ENCODE measurements around the gene EPHA6. TPM values are rescaled to one million over a fixed set of nuclear protein-coding genes. Genes with fewer than 3 reads are reported as not detected.

EPHA6 gene
- total RNA-seq, 4 donors from 2014 or later: 0.60 to 3.8 (median 3.0) TPM

DNA sequence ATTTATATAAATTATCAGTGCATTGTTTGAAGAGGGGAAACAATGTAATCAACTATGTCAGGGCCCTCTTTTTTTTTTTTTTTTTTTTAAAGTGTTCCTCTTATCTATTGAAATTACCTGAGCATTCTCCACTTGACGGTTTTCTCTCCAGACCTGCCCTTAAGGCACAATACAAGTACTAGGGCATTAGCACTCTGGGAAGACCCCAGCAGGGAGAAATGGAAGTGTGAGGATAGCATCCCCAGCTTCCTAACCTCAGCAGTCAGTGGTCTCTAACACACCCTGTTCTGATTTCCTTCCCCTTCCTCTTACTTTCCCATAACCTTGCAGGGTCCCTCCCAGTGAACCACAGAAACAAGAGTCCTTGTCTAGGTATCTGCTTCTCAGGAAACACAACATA is 491.8 kb downstream of the EPHA6 start:
- H3K4me1 ChIP-seq: no peaks in the 10 kb centered on the region
- H3K4me3 ChIP-seq: no peak overlapping the region
- TF ChIP-seq POLR2A (IDR thresholded peaks at IDR 0.05): no peak
- no peak for TF ChIP-seq POLR2AphosphoS5 (IDR thresholded peaks at IDR 0.05)
- TF ChIP-seq EP300 (IDR thresholded peaks at IDR 0.05; ENCODE audit: low read depth): no peak
- TF ChIP-seq, protein P1, sequence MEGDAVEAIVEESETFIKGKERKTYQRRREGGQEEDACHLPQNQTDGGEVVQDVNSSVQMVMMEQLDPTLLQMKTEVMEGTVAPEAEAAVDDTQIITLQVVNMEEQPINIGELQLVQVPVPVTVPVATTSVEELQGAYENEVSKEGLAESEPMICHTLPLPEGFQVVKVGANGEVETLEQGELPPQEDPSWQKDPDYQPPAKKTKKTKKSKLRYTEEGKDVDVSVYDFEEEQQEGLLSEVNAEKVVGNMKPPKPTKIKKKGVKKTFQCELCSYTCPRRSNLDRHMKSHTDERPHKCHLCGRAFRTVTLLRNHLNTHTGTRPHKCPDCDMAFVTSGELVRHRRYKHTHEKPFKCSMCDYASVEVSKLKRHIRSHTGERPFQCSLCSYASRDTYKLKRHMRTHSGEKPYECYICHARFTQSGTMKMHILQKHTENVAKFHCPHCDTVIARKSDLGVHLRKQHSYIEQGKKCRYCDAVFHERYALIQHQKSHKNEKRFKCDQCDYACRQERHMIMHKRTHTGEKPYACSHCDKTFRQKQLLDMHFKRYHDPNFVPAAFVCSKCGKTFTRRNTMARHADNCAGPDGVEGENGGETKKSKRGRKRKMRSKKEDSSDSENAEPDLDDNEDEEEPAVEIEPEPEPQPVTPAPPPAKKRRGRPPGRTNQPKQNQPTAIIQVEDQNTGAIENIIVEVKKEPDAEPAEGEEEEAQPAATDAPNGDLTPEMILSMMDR (IDR thresholded peaks at IDR 0.05): no peak
- in situ Hi-C loops (cut with MboI; ENCODE audit: low pct_ligation_motif_present in 1 of 4, low pct_unique_long_range_greater_than_20kb in 1 of 4, low sequenced_read_pairs in 3 of 4): no loop called here
- intact Hi-C loops (cut with DNase I; ENCODE audit: low total_unique reads): no loop called here
- DNase-seq: no peak
- H3K27ac ChIP-seq: no peak overlapping the region
- H3K27me3 ChIP-seq: no peaks in the 10 kb centered on the region
- H3K36me3 ChIP-seq: no peaks in the 10 kb centered on the region
- peaks cover 0 to 5% of the 10 kb centered on the region in 2 donors for H3K9me3 ChIP-seq
- WGBS, 2 donors (ENCODE audit: low coverage in 1 of 2): 60 to 75% methylated on average over 1 of the region's 1 CpG

GRCh38 chr3:97338375-97338774 is 524.0 kb downstream of the EPHA6 start:
- in situ Hi-C loops (cut with MboI; ENCODE audit: low pct_ligation_motif_present in 1 of 4, low pct_unique_long_range_greater_than_20kb in 1 of 4, low sequenced_read_pairs in 3 of 4): no loop called here
- Histone ChIP-seq H3K27me3 (no peaks in the 10 kb centered on the region), H3K4me3 (no peak overlapping the region), H3K36me3 (no peaks in the 10 kb centered on the region), H3K4me1 (no peaks in the 10 kb centered on the region), H3K9me3 (no peaks in the 10 kb centered on the region), H3K27ac (no peak overlapping the region)
- WGBS, 2 donors (ENCODE audit: low coverage in 1 of 2): 78% methylated on average over 3 of the region's 3 CpGs; no CpG with 5 or more reads in 1 of the 2 donors
- no peak for DNase-seq
- TF ChIP-seq EP300 (IDR thresholded peaks at IDR 0.05; ENCODE audit: low read depth) (no peak), POLR2AphosphoS5 (IDR thresholded peaks at IDR 0.05) (no peak), POLR2A (IDR thresholded peaks at IDR 0.05) (no peak)
- TF ChIP-seq, protein P1 (IDR thresholded peaks at IDR 0.05): no peak
- intact Hi-C loops (cut with DNase I; ENCODE audit: low total_unique reads): no loop called here

- intact Hi-C loops (cut with DNase I; ENCODE audit: low total_unique reads) (no loop called here), in situ Hi-C loops (cut with MboI; ENCODE audit: low pct_ligation_motif_present in 1 of 4, low pct_unique_long_range_greater_than_20kb in 1 of 4, low sequenced_read_pairs in 3 of 4) (no loop called here)
- Histone ChIP-seq H3K4me1 (no peaks in the 10 kb centered on the region), H3K27ac (no peak overlapping the region), H3K27me3 (no peaks in the 10 kb centered on the region), H3K36me3 (no peaks in the 10 kb centered on the region), H3K4me3 (no peak overlapping the region), H3K9me3 (no peaks in the 10 kb centered on the region)
- no peak for TF ChIP-seq EP300 (IDR thresholded peaks at IDR 0.05; ENCODE audit: low read depth)
- no peak for TF ChIP-seq POLR2A (IDR thresholded peaks at IDR 0.05)
- no peak for TF ChIP-seq POLR2AphosphoS5 (IDR thresholded peaks at IDR 0.05)
- TF ChIP-seq, protein P1 (IDR thresholded peaks at IDR 0.05): no peak
- no peak for DNase-seq
- WGBS, 2 donors (ENCODE audit: low coverage in 1 of 2): 58 to 65% methylated on average over 2 of the region's 2 CpGs
These were observed 526.5 kb downstream of the EPHA6 start for GRCh38 chr3:97340940-97341339.

DNA sequence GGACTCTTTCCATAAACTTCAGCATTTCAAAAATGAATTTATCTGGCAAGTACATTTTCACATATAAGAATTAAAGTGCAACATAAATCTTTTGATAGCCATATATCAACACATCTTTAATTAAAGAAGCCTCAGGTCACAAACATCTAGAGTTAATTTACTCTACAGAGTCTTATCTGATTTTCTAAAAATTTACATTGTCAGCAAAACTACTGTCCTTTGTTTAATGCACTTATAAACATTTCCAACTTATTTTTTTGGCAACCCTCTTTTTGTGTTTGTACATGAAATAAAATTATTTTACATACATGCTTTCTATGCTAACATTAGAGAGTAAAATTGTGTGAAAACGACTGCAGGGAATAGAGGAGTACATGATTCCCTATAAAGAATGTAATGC is 533.4 kb downstream of the EPHA6 start:
- intact Hi-C loops (cut with DNase I; ENCODE audit: low total_unique reads): no loop called here
- no peak for DNase-seq
- Histone ChIP-seq H3K4me3 (no peak overlapping the region), H3K9me3 (no peaks in the 10 kb centered on the region), H3K27me3 (no peaks in the 10 kb centered on the region), H3K4me1 (no peaks in the 10 kb centered on the region), H3K36me3 (no peaks in the 10 kb centered on the region), H3K27ac (no peak overlapping the region)
- in situ Hi-C loops (cut with MboI; ENCODE audit: low pct_ligation_motif_present in 1 of 4, low pct_unique_long_range_greater_than_20kb in 1 of 4, low sequenced_read_pairs in 3 of 4): no loop called here
- no peak for TF ChIP-seq POLR2AphosphoS5 (IDR thresholded peaks at IDR 0.05)
- TF ChIP-seq, protein P1 (IDR thresholded peaks at IDR 0.05): no peak
- TF ChIP-seq POLR2A (IDR thresholded peaks at IDR 0.05): no peak
- WGBS, 2 donors (ENCODE audit: low coverage in 1 of 2): 44 to 46% methylated on average over 1 of the region's 1 CpG

Measured in transverse colon (tissue), 4 donors.